Mucosa of rectum (tissue), 2 donors: Measurements from ENCODE around the gene CYP46A1.

ENCODE experiments used
- H3K27ac ChIP-seq, 2 donors: one replicate each; pipeline ENCODE4 v1.7.0; 2013; ENCODE audit warnings: inconsistent platforms in 2 of 2, low read depth in 2 of 2, low read length in 2 of 2
- H3K27me3 ChIP-seq, 2 donors: one replicate each; pipeline ENCODE4 v1.7.0; 2013; ENCODE audit warnings: low read length in 2 of 2; ENCODE audit not compliant: control insufficient read depth in 2 of 2, insufficient read depth in 2 of 2
- H3K36me3 ChIP-seq, 2 donors: one replicate each; pipeline ENCODE4 v1.7.0; 2013; ENCODE audit warnings: low read length in 2 of 2; ENCODE audit not compliant: control insufficient read depth in 2 of 2, insufficient read depth in 2 of 2
- H3K4me1 ChIP-seq, 2 donors: one replicate each; pipeline ENCODE4 v1.7.0; 2013; ENCODE audit warnings: low read length in 2 of 2, mild to moderate bottlenecking in 1 of 2; ENCODE audit not compliant: control insufficient read depth in 2 of 2, insufficient read depth in 2 of 2
- H3K4me3 ChIP-seq, 2 donors: one replicate each; pipeline ENCODE4 v1.7.0; 2013; ENCODE audit warnings: low read length in 2 of 2
- H3K9ac ChIP-seq, 2 donors: one replicate each; pipeline ENCODE4 v1.7.0; 2013; ENCODE audit warnings: low read length in 2 of 2, low read depth in 1 of 2, mild to moderate bottlenecking in 1 of 2
- H3K9me3 ChIP-seq, 2 donors: one replicate each; pipeline ENCODE4 v1.7.0; 2013; ENCODE audit warnings: low read length in 2 of 2; ENCODE audit not compliant: control insufficient read depth in 2 of 2
- donor health status: healthy.
- donor health status: Normal muscosa, but diverticular disease.

Gene CYP46A1

DNA sequence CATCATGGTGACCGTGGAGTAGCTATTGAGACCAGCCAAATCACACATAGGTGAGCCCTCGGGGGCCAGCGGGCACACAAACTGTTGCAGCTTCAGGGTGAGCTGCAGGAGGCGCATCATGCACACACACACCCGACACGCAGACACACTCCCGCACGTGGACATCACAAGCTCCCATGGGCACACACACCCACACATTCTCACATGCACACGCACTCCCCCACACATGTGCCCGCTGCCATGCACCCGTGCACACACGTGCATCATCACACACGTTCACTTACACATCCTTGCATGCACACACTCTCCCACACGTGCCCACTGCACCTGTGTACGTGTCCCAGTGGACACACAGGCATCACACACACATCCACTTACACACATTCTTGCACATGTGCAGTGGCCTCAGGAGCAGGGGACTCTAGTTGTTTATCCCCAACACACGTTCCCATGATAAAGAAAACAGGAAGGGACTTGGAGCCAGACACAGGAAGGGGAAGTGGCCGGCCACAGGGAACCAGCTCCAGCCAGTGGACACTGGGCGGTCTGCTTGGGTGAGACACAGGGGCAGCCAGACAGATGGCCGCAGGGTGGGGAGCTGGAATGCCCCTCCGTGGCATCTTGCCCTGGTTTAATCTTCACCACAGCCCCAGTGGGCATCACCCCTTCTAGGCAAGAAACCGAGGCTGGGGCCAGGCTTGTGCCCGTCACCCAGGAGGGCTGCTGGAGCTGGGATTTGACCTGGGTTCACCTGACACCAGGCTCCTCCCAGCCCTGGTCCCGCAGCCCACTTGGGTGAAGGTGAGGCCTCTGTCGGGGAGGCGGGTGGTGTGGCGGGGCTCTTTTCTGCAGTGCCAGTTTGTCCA, 49.7 kb downstream of the CYP46A1 start:
- H3K9ac ChIP-seq, result no peak overlapping the region
- peaks cover 0 to 10% of the 10 kb centered on the region in 2 donors for H3K4me1 ChIP-seq
- H3K4me3 ChIP-seq, result no peak overlapping the region
- peak overlapping the region in 1 of 2 donors; percentile 23 for H3K27ac ChIP-seq
- H3K9me3 ChIP-seq, result no peaks in the 10 kb centered on the region
- H3K27me3 ChIP-seq, result peaks cover 5 to 24% of the 10 kb centered on the region in 2 donors
- H3K36me3 ChIP-seq, result no peaks in the 10 kb centered on the region

DNA sequence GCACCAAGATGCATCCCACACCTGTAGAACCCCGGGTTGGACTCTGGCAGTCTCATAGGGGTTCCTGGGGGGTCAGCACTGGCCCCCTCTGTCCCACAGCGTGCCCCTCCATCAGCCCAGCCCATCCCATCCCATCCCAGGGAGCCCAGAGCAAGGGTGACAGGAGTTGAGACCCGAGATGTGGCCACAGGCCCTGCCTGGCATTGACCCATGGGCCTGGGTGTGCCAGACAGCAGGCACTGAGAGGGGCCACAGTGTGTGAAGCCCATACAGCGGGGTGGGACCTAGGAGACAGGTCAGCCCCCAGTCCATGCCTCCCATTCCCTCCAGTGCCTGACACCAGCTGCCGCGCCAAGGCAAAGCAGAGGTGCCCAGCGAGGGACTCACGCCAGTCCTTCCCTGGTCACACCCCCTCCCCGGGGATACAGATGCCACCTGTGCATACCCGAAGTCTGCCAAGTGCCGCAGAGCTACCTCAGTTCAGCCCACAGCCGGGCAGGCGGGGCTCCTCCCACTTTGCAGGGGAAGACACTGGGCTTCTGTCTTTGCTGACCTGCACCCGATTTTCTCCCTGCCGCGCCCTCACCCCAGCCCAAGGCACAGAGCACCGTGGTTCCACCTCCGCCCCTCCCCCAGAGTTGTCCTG, 50.4 kb downstream of the CYP46A1 start:
- H3K27me3 ChIP-seq, result peaks cover 8 to 24% of the 10 kb centered on the region in 2 donors
- no peaks in the 10 kb centered on the region for H3K9me3 ChIP-seq
- H3K27ac ChIP-seq, result peak overlapping the region in 1 of 2 donors; percentile 23
- H3K4me3 ChIP-seq, result no peak overlapping the region
- peaks cover 0 to 10% of the 10 kb centered on the region in 2 donors for H3K4me1 ChIP-seq
- no peaks in the 10 kb centered on the region for H3K36me3 ChIP-seq
- H3K9ac ChIP-seq, result no peak overlapping the region

DNA sequence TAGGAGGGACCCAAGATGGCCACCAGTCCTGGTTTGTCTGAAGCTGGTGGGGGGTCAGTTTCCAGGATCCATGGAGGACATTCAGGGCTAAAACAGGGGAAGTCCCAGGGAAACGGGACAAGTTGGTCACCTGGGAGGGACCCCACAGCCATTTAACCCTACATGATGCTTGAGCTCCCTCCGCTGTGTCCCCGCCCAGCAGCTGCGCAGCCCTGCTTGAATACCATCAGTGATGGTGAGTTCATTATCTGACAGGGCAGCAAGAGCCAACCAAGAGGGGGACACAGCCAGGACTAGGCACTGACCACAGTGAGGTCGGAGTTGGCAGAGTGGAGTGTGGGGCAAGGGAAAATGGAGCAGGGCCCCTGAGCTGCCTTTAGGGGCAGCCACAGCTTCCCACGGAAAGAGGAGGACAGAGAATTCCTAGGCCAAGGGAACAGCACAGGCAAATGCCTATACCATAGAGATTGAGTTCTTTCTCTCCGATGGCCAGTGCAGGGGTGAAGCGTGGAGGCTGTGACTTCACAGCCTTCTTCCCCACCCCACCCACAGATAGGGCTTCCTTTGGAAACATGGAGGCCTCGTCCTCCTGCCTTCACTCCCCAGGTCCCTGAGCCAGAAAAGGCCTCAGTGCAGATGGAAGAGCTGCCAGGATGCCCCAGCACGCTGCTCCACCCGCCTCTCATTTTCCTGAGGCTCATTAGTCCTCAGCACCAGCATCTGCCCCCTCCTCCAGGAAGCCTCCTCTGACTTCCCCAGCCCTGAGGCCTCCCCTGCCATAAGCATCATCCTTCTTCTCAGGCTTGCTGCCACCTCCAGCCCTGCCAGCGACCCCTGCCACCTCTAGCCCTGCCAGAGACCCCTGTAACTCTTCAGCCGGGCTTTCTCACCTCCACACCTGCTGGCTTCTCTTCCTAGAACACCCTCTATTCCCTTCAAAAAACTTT, 51.4 kb downstream of the CYP46A1 start:
- Histone ChIP-seq H3K36me3 (no peaks in the 10 kb centered on the region), H3K9me3 (no peaks in the 10 kb centered on the region), H3K27me3 (peaks cover 8 to 27% of the 10 kb centered on the region in 2 donors), H3K27ac (no peak overlapping the region), H3K9ac (no peak overlapping the region), H3K4me1 (peaks cover 0 to 10% of the 10 kb centered on the region in 2 donors), H3K4me3 (no peak overlapping the region)

DNA sequence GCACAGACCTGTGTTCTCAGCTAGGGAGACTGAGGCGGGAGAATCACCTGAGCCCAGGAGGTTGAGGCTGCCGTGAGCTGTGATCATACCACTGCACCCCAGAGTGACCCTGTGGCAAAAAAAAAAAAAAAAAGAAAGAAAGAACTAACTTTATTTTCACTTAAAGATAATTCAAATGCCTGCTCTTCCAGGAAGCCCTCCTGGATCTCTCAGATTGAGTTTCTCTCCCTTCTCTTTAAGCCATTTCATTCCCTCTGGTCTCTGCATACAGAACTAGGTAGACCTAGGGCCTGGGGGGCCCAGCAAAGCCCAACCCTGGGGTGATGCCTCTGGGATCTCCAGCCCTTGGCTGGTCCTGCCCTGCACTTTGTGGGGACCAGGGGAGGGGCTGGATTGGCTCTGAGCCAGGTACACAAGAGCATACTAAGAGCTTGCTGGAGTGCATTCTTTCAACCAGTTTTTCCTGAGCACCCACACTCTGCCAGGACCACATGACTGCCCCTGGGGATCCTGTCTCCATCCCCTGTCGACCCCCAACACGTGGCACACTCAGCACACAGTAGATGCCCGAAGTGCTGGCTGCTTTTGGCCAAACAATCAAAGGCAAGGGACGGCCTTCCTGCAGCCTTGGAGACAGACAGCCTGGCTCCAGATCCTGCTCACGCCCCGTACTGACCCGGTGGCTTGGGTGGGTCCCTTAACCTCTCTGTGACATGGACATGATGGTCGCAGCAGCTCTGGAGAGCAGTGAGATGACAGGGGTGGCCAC, 52.7 kb downstream of the CYP46A1 start:
- no peak overlapping the region for H3K9ac ChIP-seq
- peaks cover 15 to 22% of the 10 kb centered on the region in 2 donors for H3K27me3 ChIP-seq
- H3K4me3 ChIP-seq, result peak overlapping the region; percentile 28 to 41
- H3K4me1 ChIP-seq, result peaks cover 0 to 7% of the 10 kb centered on the region in 2 donors
- no peaks in the 10 kb centered on the region for H3K36me3 ChIP-seq
- H3K9me3 ChIP-seq, result no peaks in the 10 kb centered on the region
- H3K27ac ChIP-seq, result peak overlapping the region in 1 of 2 donors; percentile 2

DNA sequence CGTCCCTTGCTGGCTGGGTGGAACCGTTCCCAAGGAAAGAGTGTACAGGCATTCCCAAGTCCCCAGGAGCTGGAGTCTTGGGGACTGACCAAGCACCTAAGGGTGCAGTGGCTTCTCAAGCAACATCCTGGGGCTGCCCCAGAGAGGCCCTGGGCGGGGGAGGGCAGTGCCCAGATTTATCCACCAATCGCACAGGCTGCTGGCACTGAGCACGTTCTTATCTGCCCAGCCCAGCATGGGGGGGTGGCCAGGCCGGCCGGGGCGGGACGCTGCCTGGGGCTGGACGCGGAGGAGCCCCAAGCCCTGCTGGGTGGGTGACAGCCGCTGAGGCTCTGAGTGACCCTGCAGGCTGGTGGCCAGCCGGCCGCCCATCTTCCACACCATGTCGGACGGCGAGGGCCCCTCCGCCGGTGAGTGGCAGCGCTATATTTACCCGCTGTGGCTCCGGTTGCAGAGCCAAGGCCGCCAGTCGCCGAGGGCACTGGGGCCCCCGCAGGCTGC, 53.4 kb downstream of the CYP46A1 start:
- peak overlapping the region; percentile 28 to 41 for H3K4me3 ChIP-seq
- H3K27ac ChIP-seq, result peak overlapping the region in 1 of 2 donors; percentile 23
- H3K4me1 ChIP-seq, result peaks cover 0 to 7% of the 10 kb centered on the region in 2 donors
- H3K27me3 ChIP-seq, result peaks cover 15 to 22% of the 10 kb centered on the region in 2 donors
- H3K9me3 ChIP-seq, result no peaks in the 10 kb centered on the region
- H3K36me3 ChIP-seq, result no peaks in the 10 kb centered on the region
- H3K9ac ChIP-seq, result peak overlapping the region in 1 of 2 donors; percentile 24

DNA sequence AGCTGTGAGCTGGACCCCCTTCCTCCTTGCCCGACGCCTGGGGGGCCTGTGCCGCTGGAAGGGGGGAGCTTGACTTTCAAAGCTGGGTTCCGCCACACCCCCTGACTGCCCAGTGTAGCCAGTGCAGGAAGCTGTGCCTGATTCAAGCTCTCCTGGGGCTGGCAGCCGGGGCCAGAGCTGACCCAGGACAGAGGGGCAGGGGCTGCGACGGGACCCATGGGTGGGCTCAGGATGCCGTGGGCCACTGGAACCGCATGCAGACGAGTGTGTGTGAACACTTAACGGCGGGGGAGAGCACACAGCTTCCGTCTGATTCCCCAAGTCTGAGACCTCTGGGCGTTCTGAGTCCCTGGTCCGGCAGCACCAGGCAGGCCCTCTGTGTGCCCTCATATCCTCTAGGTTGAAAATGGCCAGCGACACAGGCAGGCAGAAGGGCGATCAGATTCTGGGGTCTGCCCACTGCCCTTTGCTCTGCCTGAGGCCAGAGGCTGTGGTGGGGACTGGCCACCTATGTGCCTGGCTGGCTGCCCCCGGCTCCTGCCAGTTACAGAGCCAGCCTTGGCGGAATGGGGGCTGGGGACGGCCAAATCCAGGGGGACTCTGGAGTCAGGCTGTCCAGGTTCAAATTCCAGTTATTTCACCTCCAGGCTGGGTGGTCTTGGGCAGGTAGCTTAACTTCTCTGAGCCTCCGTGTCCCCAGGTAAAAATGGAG, 54.0 kb downstream of the CYP46A1 start:
- Histone ChIP-seq H3K4me3 (peak overlapping the region; percentile 28 to 41), H3K9me3 (no peaks in the 10 kb centered on the region), H3K9ac (no peak overlapping the region), H3K27ac (peak overlapping the region in 1 of 2 donors; percentile 23), H3K4me1 (peaks cover 0 to 7% of the 10 kb centered on the region in 2 donors), H3K36me3 (no peaks in the 10 kb centered on the region), H3K27me3 (peaks cover 16 to 22% of the 10 kb centered on the region in 2 donors)

DNA sequence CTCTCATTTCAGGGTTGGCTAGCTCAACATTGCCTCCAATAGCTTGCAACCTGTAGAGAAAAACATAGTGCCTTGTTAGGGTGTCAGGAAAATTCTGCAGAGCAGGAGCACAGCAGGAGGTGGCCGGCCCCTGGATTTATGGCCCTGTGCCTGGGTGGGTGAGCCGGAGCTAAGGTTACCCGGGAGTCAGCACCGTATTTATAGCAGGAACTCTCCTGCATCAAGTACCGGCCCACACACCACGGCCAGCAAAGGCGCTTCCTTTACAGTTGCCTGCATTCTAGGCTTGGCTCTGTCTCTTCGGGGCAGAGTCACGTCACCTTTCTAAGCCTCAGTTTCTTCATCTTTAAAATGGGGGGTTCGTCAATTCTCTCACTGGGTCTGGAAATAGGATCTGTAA, 56.3 kb downstream of the CYP46A1 start:
- Histone ChIP-seq H3K27ac (no peak overlapping the region), H3K36me3 (no peaks in the 10 kb centered on the region), H3K4me1 (peaks cover 0 to 11% of the 10 kb centered on the region in 2 donors), H3K9me3 (no peaks in the 10 kb centered on the region), H3K27me3 (peaks cover 16 to 18% of the 10 kb centered on the region in 2 donors), H3K4me3 (no peak overlapping the region), H3K9ac (no peak overlapping the region)

DNA sequence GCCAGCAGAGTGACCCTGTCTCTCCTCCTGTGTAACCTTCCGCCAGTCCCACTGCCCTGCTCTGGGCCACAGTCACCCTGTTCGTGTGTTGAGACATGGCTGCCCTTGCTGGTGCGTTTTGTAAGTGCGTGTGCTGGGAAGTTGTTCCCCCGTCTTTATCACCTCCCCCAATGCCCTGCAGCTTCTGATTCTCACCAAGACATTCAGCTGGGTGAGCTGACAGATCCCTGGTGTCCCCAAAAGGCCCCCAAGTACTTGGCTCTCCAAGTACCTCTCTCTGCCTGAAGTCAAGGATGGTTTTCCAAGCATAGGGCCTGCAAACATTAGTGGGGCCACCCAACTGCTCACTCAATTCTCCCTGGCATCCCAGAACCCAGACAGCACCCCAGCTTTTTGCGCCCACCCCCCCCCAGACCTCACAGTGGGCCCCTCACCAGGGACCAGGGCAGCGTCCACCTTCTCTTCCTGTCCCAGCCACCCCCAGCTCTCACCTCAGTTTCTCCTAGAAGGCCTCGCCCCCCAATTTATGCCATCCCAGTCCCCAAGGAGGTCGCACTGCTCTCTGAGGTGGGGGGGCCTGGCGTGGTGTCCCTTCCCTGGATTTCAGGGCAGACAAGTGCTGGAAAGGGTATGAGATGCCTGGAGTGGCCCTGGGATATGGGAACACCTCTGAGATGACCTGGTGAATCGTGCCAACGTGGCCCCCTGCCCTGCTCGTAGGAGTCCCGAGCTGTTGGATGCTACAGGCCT, 57.3 kb downstream of the CYP46A1 start:
- no peaks in the 10 kb centered on the region for H3K9me3 ChIP-seq
- peaks cover 16 to 24% of the 10 kb centered on the region in 2 donors for H3K27me3 ChIP-seq
- H3K36me3 ChIP-seq, result no peaks in the 10 kb centered on the region
- H3K9ac ChIP-seq, result no peak overlapping the region
- H3K4me1 ChIP-seq, result peaks cover 4 to 15% of the 10 kb centered on the region in 2 donors
- no peak overlapping the region for H3K4me3 ChIP-seq
- peak overlapping the region in 1 of 2 donors; percentile 32 for H3K27ac ChIP-seq
